ENCODE data around the gene MTX1. TPM values are rescaled to one million over a fixed set of nuclear protein-coding genes. Genes with fewer than 3 reads are reported as not detected.

The MTX1 gene
- total RNA-seq, 2 donors from 2014 or later, result 49.6 to 57.1 TPM

DNA sequence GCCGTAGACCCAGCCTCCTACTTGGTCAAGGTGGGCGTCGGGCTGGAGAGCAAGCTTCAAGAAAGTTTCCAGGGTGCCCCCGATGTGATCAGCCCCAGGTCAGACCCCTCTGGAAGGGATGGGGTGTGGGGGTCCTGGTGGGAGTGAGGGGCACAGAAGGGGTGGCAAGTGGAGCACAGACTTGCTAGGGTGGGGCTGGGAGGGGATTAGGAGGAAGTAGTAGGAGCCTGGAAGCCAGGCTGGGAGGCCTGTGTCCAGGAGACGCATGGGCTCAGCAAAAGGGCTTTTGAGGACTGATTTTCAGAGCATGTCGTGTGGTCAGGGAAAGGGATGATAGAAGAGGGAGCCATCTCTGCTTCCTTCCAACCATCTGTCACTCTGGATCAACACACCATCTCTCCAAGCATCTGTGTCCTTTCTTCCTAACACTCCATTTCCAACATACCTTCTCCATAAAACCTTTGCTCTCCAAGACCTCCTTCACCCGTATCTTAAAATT, 26.4 kb upstream of the MTX1 start:
- no peaks in the 10 kb centered on the region for H3K9me3 ChIP-seq
- WGBS, result 92% methylated on average over 7 of the region's 7 CpGs

DNA sequence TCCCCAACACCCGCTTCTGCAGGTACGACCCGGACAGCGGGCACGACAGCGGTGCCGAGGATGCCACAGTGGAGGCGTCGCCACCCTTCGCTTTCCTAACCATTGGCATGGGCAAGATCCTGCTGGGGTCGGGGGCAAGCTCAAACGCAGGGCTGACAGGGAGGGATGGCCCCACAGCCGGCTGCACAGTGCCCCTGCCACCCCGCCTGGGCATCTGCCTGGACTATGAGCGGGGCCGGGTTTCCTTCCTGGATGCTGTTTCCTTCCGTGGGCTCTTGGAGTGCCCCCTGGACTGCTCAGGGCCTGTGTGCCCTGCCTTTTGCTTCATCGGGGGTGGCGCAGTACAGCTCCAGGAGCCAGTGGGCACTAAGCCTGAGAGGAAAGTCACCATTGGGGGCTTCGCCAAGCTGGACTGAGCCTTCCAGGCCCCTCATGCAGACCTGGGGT, 24.7 kb upstream of the MTX1 start:
- WGBS, result 91% methylated on average over 19 of the region's 20 CpGs
- H3K9me3 ChIP-seq, result no peaks in the 10 kb centered on the region
- H3K27ac ChIP-seq, result no peak overlapping the region
- no peak for DNase-seq (ENCODE audit: low spot score)
- H3K4me3 ChIP-seq, result no peak overlapping the region
- H3K36me3 ChIP-seq, result no peaks in the 10 kb centered on the region
- intact Hi-C loops (cut with DNase I), result no loop called here
- TF ChIP-seq CTCF (IDR thresholded peaks at IDR 0.05) (no peak), POLR2AphosphoS5 (IDR thresholded peaks at IDR 0.05) (no peak), POLR2A (IDR thresholded peaks at IDR 0.05) (no peak)
- H3K4me1 ChIP-seq (replicated peaks), result no peaks in the 10 kb centered on the region
- H3K27me3 ChIP-seq (replicated peaks; ENCODE audit: insufficient read depth), result no peaks in the 10 kb centered on the region

More for the DNA sequence above, 26.4 kb upstream of the MTX1 start:
- intact Hi-C loops (cut with DNase I), result no loop called here
- Histone ChIP-seq H3K27ac (no peak overlapping the region), H3K4me1 (replicated peaks) (no peaks in the 10 kb centered on the region), H3K36me3 (no peaks in the 10 kb centered on the region), H3K4me3 (no peak overlapping the region), H3K27me3 (replicated peaks; ENCODE audit: insufficient read depth) (no peaks in the 10 kb centered on the region)
- TF ChIP-seq CTCF (IDR thresholded peaks at IDR 0.05) (no peak), POLR2AphosphoS5 (IDR thresholded peaks at IDR 0.05) (no peak), POLR2A (IDR thresholded peaks at IDR 0.05) (no peak)
- DNase-seq (ENCODE audit: low spot score), result no peak

- 87% methylated on average over 4 of the region's 4 CpGs for WGBS
- DNase-seq (ENCODE audit: low spot score), result no peak
- intact Hi-C loops (cut with DNase I), result no loop called here
Observed at GRCh38 chr1:155184351-155184811, 24.1 kb upstream of the MTX1 start.

DNA sequence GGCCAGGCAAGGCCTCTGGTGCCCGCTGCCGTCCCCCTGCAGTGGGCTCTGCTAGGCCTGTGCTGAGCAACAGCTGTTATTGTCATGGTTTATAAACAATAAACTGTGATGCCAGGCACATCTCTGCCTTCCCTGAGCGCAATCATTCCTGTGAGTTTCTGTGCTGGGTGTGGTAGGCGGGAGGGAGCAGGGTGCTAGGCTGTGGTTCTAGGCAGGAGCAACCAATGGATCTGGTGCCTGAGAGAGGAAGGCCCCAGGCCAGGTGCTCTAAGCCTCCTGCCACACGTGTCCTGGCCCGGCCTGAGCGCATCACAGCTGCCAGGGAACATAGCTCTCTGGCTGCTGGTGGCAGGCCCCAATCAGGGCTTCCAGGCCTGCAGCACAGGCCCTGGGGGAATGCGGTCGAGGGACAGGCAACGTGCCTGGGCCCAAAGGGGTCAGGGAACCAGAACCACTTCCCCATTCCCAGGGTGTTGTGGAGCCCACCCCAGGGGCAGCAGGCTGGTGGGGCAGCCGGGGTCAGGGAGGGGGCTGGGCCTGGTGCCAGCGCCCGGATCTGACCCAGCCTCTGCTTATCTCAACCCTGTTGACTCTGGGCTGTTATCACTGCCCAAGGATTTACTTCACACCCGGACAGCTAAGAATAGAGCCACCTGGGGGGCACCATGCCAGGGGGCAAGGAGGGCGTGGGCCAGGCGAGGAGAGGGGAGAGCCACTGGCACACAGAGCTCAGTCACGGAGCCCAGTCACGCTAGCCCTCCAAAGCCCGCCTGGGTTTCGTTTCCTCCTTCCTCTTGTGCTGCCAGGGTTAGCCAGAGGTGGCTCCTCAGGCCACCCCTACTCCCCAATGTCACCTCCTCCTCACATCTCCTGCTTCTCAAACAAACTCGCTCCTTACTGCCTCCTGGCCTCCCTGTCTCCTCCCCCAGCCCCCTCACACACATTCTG, 23.4 kb upstream of the MTX1 start:
- no peaks in the 10 kb centered on the region for H3K9me3 ChIP-seq
- TF ChIP-seq POLR2A (IDR thresholded peaks at IDR 0.05), result no peak
- TF ChIP-seq CTCF (IDR thresholded peaks at IDR 0.05), result no peak
- WGBS, result 77% methylated on average over 21 of the region's 21 CpGs
- DNase-seq (ENCODE audit: low spot score), result no peak
- no peak overlapping the region for H3K4me3 ChIP-seq
- H3K36me3 ChIP-seq, result no peaks in the 10 kb centered on the region
- intact Hi-C loops (cut with DNase I), result no loop called here
- H3K4me1 ChIP-seq (replicated peaks), result no peaks in the 10 kb centered on the region
- no peak overlapping the region for H3K27ac ChIP-seq
- H3K27me3 ChIP-seq (replicated peaks; ENCODE audit: insufficient read depth), result no peaks in the 10 kb centered on the region

More at GRCh38 chr1:155184351-155184811, 24.1 kb upstream of the MTX1 start:
- Histone ChIP-seq H3K27ac (no peak overlapping the region), H3K4me3 (no peak overlapping the region), H3K4me1 (replicated peaks) (no peaks in the 10 kb centered on the region), H3K9me3 (no peaks in the 10 kb centered on the region), H3K36me3 (no peaks in the 10 kb centered on the region), H3K27me3 (replicated peaks; ENCODE audit: insufficient read depth) (no peaks in the 10 kb centered on the region)
- TF ChIP-seq POLR2A (IDR thresholded peaks at IDR 0.05) (no peak), POLR2AphosphoS5 (IDR thresholded peaks at IDR 0.05) (no peak), CTCF (IDR thresholded peaks at IDR 0.05) (no peak)

- Histone ChIP-seq H3K27ac (no peak overlapping the region), H3K9me3 (no peaks in the 10 kb centered on the region), H3K27me3 (replicated peaks; ENCODE audit: insufficient read depth) (no peaks in the 10 kb centered on the region), H3K4me1 (replicated peaks) (no peaks in the 10 kb centered on the region), H3K4me3 (no peak overlapping the region), H3K36me3 (no peaks in the 10 kb centered on the region)
- DNase-seq (ENCODE audit: low spot score), result no peak
- WGBS, result 65% methylated on average over 6 of the region's 6 CpGs
- intact Hi-C loops (cut with DNase I), result no loop called here
- TF ChIP-seq CTCF (IDR thresholded peaks at IDR 0.05) (no peak), POLR2A (IDR thresholded peaks at IDR 0.05) (no peak), POLR2AphosphoS5 (IDR thresholded peaks at IDR 0.05) (no peak)
Observed at GRCh38 chr1:155185783-155186066, 22.8 kb upstream of the MTX1 start.
